ENCODE measurements around the gene NDUFV3. TPM values are rescaled to one million over a fixed set of nuclear protein-coding genes. Genes with fewer than 3 reads are reported as not detected.

NDUFV3 gene
- total and polyA plus RNA-seq, 2 of the 8 experiments (the other 6 are each of a cell fraction or from before 2014, with no cell fraction given) = 17.0 to 44.4 TPM

GRCh38 chr21:42892931-42893755 is at the start of gene NDUFV3 (continued):
- TF ChIP-seq TEAD4 (IDR thresholded peaks at IDR 0.05; ENCODE audit: low read depth, low read length) = no peak
- peak; percentile 63 for TF ChIP-seq KDM5A (IDR thresholded peaks at IDR 0.05; ENCODE audit: low read length)
- no peak for TF ChIP-seq RXRA (IDR thresholded peaks at IDR 0.05; ENCODE audit: insufficient read depth, low read depth, low read length)
- TF ChIP-seq SP1 (IDR thresholded peaks at IDR 0.05; ENCODE audit: low read depth, low read length) = no peak
- no peak for TF ChIP-seq KDM1A (IDR thresholded peaks at IDR 0.05; ENCODE audit: borderline replicate concordance, low read length)
- TF ChIP-seq CREB1 (IDR thresholded peaks at IDR 0.05) = peak; percentile 90
- TF ChIP-seq BRCA1 (IDR thresholded peaks at IDR 0.05; ENCODE audit: low read depth, low read length) = no peak
- no peak for TF ChIP-seq GTF2F1 (IDR thresholded peaks at IDR 0.05; ENCODE audit: borderline replicate concordance, low read depth, low read length)
- no peak for TF ChIP-seq SIX5 (IDR thresholded peaks at IDR 0.05; ENCODE audit: low read depth, low read length)
- TF ChIP-seq TCF12 (IDR thresholded peaks at IDR 0.05; ENCODE audit: low read depth, low read length) = no peak
- no peak for TF ChIP-seq CBX5 (IDR thresholded peaks at IDR 0.05; ENCODE audit: low read depth, low read length)
- 0 out of 4 replicates have a peak, but pooled peaks of 1 of the 2 experiments have one; percentile 68 for TF ChIP-seq HDAC2 (IDR thresholded peaks at IDR 0.05; ENCODE audit: borderline replicate concordance in 1 of 2, low read depth in 2 of 2, low read length in 2 of 2)
- TF ChIP-seq EP300 (IDR thresholded peaks at IDR 0.05; ENCODE audit: borderline replicate concordance in 1 of 2, low read depth in 2 of 2, low read length in 2 of 2) = peak in 1 of 2 experiments; percentile 40; a peak in 1 of 3 replicates
- no peak for TF ChIP-seq SUZ12 (IDR thresholded peaks at IDR 0.05; ENCODE audit: low read length)
- peak; percentile 64 for TF ChIP-seq TAF7 (optimal IDR thresholded peaks at IDR 0.05; ENCODE audit: borderline replicate concordance, low read depth, low read length)
- peak; percentile 56 for TF ChIP-seq ASH2L (IDR thresholded peaks at IDR 0.05; ENCODE audit: low read length)
- peak; percentile 78; the same call in 1 of the 2 replicates for TF ChIP-seq RBBP5 (IDR thresholded peaks at IDR 0.05; ENCODE audit: borderline replicate concordance, low read depth, low read length)
- no peak for TF ChIP-seq ZNF274 (IDR thresholded peaks at IDR 0.05; ENCODE audit: borderline replicate concordance, extremely low read depth, low read length)
- TF ChIP-seq CTBP2 (IDR thresholded peaks at IDR 0.05; ENCODE audit: borderline replicate concordance, insufficient read depth, insufficient read length, low read length) = no peak
- TF ChIP-seq CTCF (IDR thresholded peaks at IDR 0.05; ENCODE audit: control extremely low read depth in 1 of 3, insufficient read depth in 1 of 3, low read depth in 1 of 3, low read length in 3 of 3) = no peak

Data from H1 (cell line).